IPS-NIHi7 (cell line): Measurements from ENCODE around the gene SMARCD1.
"Not testable (repeated sequence)": the region's sequence is repeated elsewhere in the genome, so short reads cannot be mapped to it uniquely, and the experiment has no call there.

ENCODE experiments used
- DNase-seq: peaks from one replicate; pipeline ENCODE4 v3.0.0; 2012; ENCODE audit warnings: mixed read lengths; ENCODE audit errors: extremely low spot score

The SMARCD1 gene

GRCh38 chr12:50142993-50143392 is 57.9 kb downstream of the SMARCD1 start:
- DNase-seq, result no peak

- DNase-seq, result no peak
Observed at GRCh38 chr12:50145439-50145838, 60.3 kb downstream of the SMARCD1 start.

GRCh38 chr12:50147281-50147680 is 62.1 kb downstream of the SMARCD1 start:
- no peak for DNase-seq

GRCh38 chr12:50148011-50148410 is 62.9 kb downstream of the SMARCD1 start:
- not testable (repeated sequence) for DNase-seq

GRCh38 chr12:50149311-50149710 is 64.2 kb downstream of the SMARCD1 start:
- DNase-seq, result no peak
